LNCaP clone FGC (cell line): ENCODE measurements around the gene SLC17A7.

Source experiments
- DNase-seq: peaks from one replicate; pipeline ENCODE4 v3.0.0-alpha.2; 2011; ENCODE audit warnings: low read depth
- H3K4me3 ChIP-seq: 2 replicates; pipeline ENCODE4 v1.5.1; 2011; ENCODE audit warnings: mild to moderate bottlenecking, low read depth, low read length, control low read depth
- CTCF ChIP-seq: IDR thresholded peaks from 2 replicates; pipeline ENCODE4 v1.5.1; 2012; ENCODE audit warnings: mild to moderate bottlenecking; ENCODE audit not compliant: control insufficient read depth, insufficient read depth; ENCODE audit errors: extremely low read depth

SLC17A7 gene

GRCh38 chr19:49430678-49431329 lies 10.5 kb downstream of the SLC17A7 start:
- no peak for TF ChIP-seq CTCF
- H3K4me3 ChIP-seq: no peak overlapping the region
- no peak for DNase-seq

- TF ChIP-seq CTCF: no peak
- H3K4me3 ChIP-seq: no peak overlapping the region
- no peak for DNase-seq
Observed at GRCh38 chr19:49430172-49430677, 11.1 kb downstream of the SLC17A7 start.

- no peak for TF ChIP-seq CTCF
- no peak for DNase-seq
- no peak overlapping the region for H3K4me3 ChIP-seq
Observed at GRCh38 chr19:49428547-49429451, 12.5 kb downstream of the SLC17A7 start.

- no peak for DNase-seq
- no peak overlapping the region for H3K4me3 ChIP-seq
- TF ChIP-seq CTCF: no peak
Observed at GRCh38 chr19:49427855-49428546, 13.3 kb downstream of the SLC17A7 start.

GRCh38 chr19:49427339-49427738 lies 14.0 kb downstream of the SLC17A7 start:
- no peak for TF ChIP-seq CTCF
- no peak for DNase-seq
- no peak overlapping the region for H3K4me3 ChIP-seq

- DNase-seq: no peak
- no peak for TF ChIP-seq CTCF
- H3K4me3 ChIP-seq: no peak overlapping the region
Observed at GRCh38 chr19:49425922-49426592, 15.3 kb downstream of the SLC17A7 start.
